Type B pancreatic cell (in vitro differentiated cells): ENCODE data around the gene SPON1. TPM values are rescaled to one million over a fixed set of nuclear protein-coding genes. Genes with fewer than 3 reads are reported as not detected.
"Not testable (repeated sequence)": the region's sequence is repeated elsewhere in the genome, so short reads cannot be mapped to it uniquely, and the experiment has no call there.

Experiments used
- DNase-seq: peaks from one replicate; pipeline ENCODE4 v3.0.0; 2021; ENCODE audit warnings: mixed read lengths; ENCODE audit not compliant: unreplicated experiment; ENCODE audit errors: extremely low spot score
- H3K27ac Mint-ChIP-seq: 2 replicates; pipeline ENCODE4 v1.8.0; 2021; ENCODE audit warnings: mild to moderate bottlenecking, mixed read lengths
- H3K27me3 Mint-ChIP-seq: 2 replicates; pipeline ENCODE4 v1.8.0; 2021; ENCODE audit warnings: mixed read lengths
- H3K36me3 Mint-ChIP-seq: 2 replicates; pipeline ENCODE4 v1.8.0; 2021; ENCODE audit warnings: mixed read lengths
- H3K4me1 Mint-ChIP-seq: one replicate; pipeline ENCODE4 v1.8.0; 2021; ENCODE audit warnings: mixed read lengths; ENCODE audit not compliant: unreplicated experiment
- H3K4me3 Mint-ChIP-seq: 2 replicates; pipeline ENCODE4 v1.8.0; 2021; ENCODE audit warnings: mild to moderate bottlenecking, mixed read lengths
- H3K9me3 Mint-ChIP-seq: 2 replicates; pipeline ENCODE4 v1.8.0; 2021; ENCODE audit warnings: mixed read lengths
- CTCF ChIP-seq: fragments of 200-600 bp; sonication (generic); conservative IDR thresholded peaks from 2 replicates; pipeline ENCODE4 v1.5.0; 2021; ENCODE audit warnings: antibody characterized with exemption, mild to moderate bottlenecking
- total RNA-seq: library from RNA; stranded (reverse); gene quantifications from 2 replicates; pipeline ENCODE4 v1.2.1, GENCODE V29; 2021; ENCODE audit warnings: low replicate concordance

SPON1 gene
- total RNA-seq, 1 donor from 2014 or later, result 31.7 TPM

GRCh38 chr11:13923182-13923581 lies 39.3 kb upstream of the SPON1 start:
- H3K27me3 Mint-ChIP-seq, result peaks cover 14% of the 10 kb centered on the region
- H3K27ac Mint-ChIP-seq, result no peak overlapping the region
- no peak for DNase-seq
- peaks cover 3% of the 10 kb centered on the region for H3K9me3 Mint-ChIP-seq
- TF ChIP-seq CTCF, result no peak
- H3K36me3 Mint-ChIP-seq, result no peaks in the 10 kb centered on the region
- no peaks in the 10 kb centered on the region for H3K4me1 Mint-ChIP-seq
- no peak overlapping the region for H3K4me3 Mint-ChIP-seq

- Mint-ChIP-seq H3K4me3 (no peak overlapping the region), H3K9me3 (peaks cover 3% of the 10 kb centered on the region), H3K27me3 (peaks cover 11% of the 10 kb centered on the region), H3K4me1 (peaks cover 2% of the 10 kb centered on the region), H3K36me3 (no peaks in the 10 kb centered on the region), H3K27ac (no peak overlapping the region)
- no peak for DNase-seq
- TF ChIP-seq CTCF, result no peak
Observed at GRCh38 chr11:13923716-13924650, 38.5 kb upstream of the SPON1 start.

- no peak overlapping the region for H3K27ac Mint-ChIP-seq
- no peaks in the 10 kb centered on the region for H3K36me3 Mint-ChIP-seq
- no peak for TF ChIP-seq CTCF
- H3K4me1 Mint-ChIP-seq, result peaks cover 9% of the 10 kb centered on the region
- DNase-seq, result no peak
- H3K4me3 Mint-ChIP-seq, result no peak overlapping the region
- peaks cover 5% of the 10 kb centered on the region for H3K27me3 Mint-ChIP-seq
- H3K9me3 Mint-ChIP-seq, result peaks cover 3% of the 10 kb centered on the region
Observed at GRCh38 chr11:13924801-13925327, 37.7 kb upstream of the SPON1 start.

- H3K27ac Mint-ChIP-seq, H3K36me3 Mint-ChIP-seq, H3K27me3 Mint-ChIP-seq, H3K4me3 Mint-ChIP-seq, DNase-seq, H3K9me3 Mint-ChIP-seq, H3K4me1 Mint-ChIP-seq: not testable (repeated sequence)
Observed at GRCh38 chr11:13926366-13926765, 36.2 kb upstream of the SPON1 start.

- DNase-seq, result no peak
- H3K36me3 Mint-ChIP-seq, result no peaks in the 10 kb centered on the region
- no peaks in the 10 kb centered on the region for H3K27me3 Mint-ChIP-seq
- no peak overlapping the region for H3K27ac Mint-ChIP-seq
- peaks cover 9% of the 10 kb centered on the region for H3K4me1 Mint-ChIP-seq
- TF ChIP-seq CTCF, result no peak
- H3K4me3 Mint-ChIP-seq, result no peak overlapping the region
- H3K9me3 Mint-ChIP-seq, result peaks cover 3% of the 10 kb centered on the region
Observed at GRCh38 chr11:13926981-13927380, 35.5 kb upstream of the SPON1 start.

- Mint-ChIP-seq H3K4me1 (peaks cover 9% of the 10 kb centered on the region), H3K9me3 (peaks cover 3% of the 10 kb centered on the region), H3K27ac (no peak overlapping the region), H3K27me3 (no peaks in the 10 kb centered on the region), H3K36me3 (no peaks in the 10 kb centered on the region), H3K4me3 (no peak overlapping the region)
- DNase-seq, result no peak
- no peak for TF ChIP-seq CTCF
Observed at GRCh38 chr11:13927481-13927880, 35.0 kb upstream of the SPON1 start.
